CD14-positive monocyte (primary cell): Measurements from ENCODE around the gene EFHC1. TPM values are rescaled to one million over a fixed set of nuclear protein-coding genes. Genes with fewer than 3 reads are reported as not detected.

Source experiments
- DNase-seq, 3 donors: peaks; one replicate each; pipeline ENCODE4 v3.0.0-alpha.2; 2011 to 2022
- H2AFZ ChIP-seq: 2 replicates; pipeline ENCODE4 v1.6.0; 2012; ENCODE audit warnings: mild to moderate bottlenecking, low read depth, low read length, inconsistent platforms; ENCODE audit not compliant: insufficient read depth, poor library complexity, severe bottlenecking
- H3K27ac ChIP-seq, 2 donors: 1 replicate in 1 of 2; 2 replicates in 1 of 2; pipeline ENCODE4 v1.5.1; 2012 to 2013; ENCODE audit warnings: low read length in 2 of 2, control low read depth in 1 of 2, inconsistent platforms in 1 of 2, low read depth in 1 of 2, mild to moderate bottlenecking in 1 of 2
- H3K27me3 ChIP-seq, 2 donors: one replicate each; pipeline versions ENCODE4 v1.6.0 to v1.6.1; 2011 to 2013; ENCODE audit warnings: low read length in 2 of 2; ENCODE audit not compliant: control insufficient read depth in 2 of 2, insufficient read depth in 2 of 2
- H3K36me3 ChIP-seq, 2 donors: replicated peaks in 1 of 2; 1 replicate in 1 of 2; 2 replicates in 1 of 2; pipeline versions ENCODE4 v1.5.1 to v1.6.1; 2012 to 2013; ENCODE audit warnings: low read length in 2 of 2, control low read depth in 1 of 2, inconsistent platforms in 1 of 2, mild to moderate bottlenecking in 1 of 2; ENCODE audit not compliant: insufficient read depth in 2 of 2, control insufficient read depth in 1 of 2
- H3K4me1 ChIP-seq, 2 donors: 1 replicate in 1 of 2; 2 replicates in 1 of 2; pipeline versions ENCODE4 v1.5.1 to v1.6.1; 2012 to 2013; ENCODE audit warnings: low read length in 2 of 2, control low read depth in 1 of 2, inconsistent platforms in 1 of 2, mild to moderate bottlenecking in 1 of 2, moderate library complexity in 1 of 2; ENCODE audit not compliant: insufficient read depth in 2 of 2, control insufficient read depth in 1 of 2
- H3K4me2 ChIP-seq: replicated peaks from 2 replicates; pipeline ENCODE3; 2012; ENCODE audit warnings: low read length, moderate library complexity, mild to moderate bottlenecking; ENCODE audit not compliant: poor library complexity, severe bottlenecking; ENCODE audit errors: extremely low read depth
- H3K4me3 ChIP-seq, 3 experiments: fragments of 200-600 bp in 1 of 3; sonication (generic) in 1 of 3; replicated peaks in 1 of 3; 1 replicate in 2 of 3; 2 replicates in 1 of 3; pipeline ENCODE4 v1.5.1; 2011 to 2013; ENCODE audit warnings: low read length in 3 of 3, mild to moderate bottlenecking in 3 of 3, control low read depth in 2 of 3, low read depth in 2 of 3, inconsistent platforms in 1 of 3, moderate library complexity in 1 of 3
- H3K79me2 ChIP-seq: 2 replicates; pipeline ENCODE4 v1.6.0; 2012; ENCODE audit warnings: mild to moderate bottlenecking, control low read depth, inconsistent platforms, low read length, moderate library complexity; ENCODE audit not compliant: insufficient read depth
- H3K9ac ChIP-seq: 2 replicates; pipeline ENCODE4 v1.6.0; 2017; ENCODE audit warnings: low read length, mild to moderate bottlenecking; ENCODE audit not compliant: insufficient read depth, poor library complexity, severe bottlenecking
- H3K9me3 ChIP-seq, 2 donors: replicated peaks in 1 of 2; 1 replicate in 1 of 2; 2 replicates in 1 of 2; pipeline versions ENCODE4 v1.5.1 to v1.6.1; 2012 to 2013; ENCODE audit warnings: low read length in 2 of 2, control low read depth in 1 of 2; ENCODE audit not compliant: control insufficient read depth in 1 of 2, insufficient read depth in 1 of 2
- H4K20me1 ChIP-seq: 2 replicates; pipeline ENCODE4 v1.6.0; 2012; ENCODE audit warnings: mild to moderate bottlenecking, low read length, control low read depth, moderate library complexity; ENCODE audit not compliant: insufficient read depth
- H3K27ac Mint-ChIP-seq, 7 donors: one replicate each; pipeline ENCODE4 v1.8.0; 2020; ENCODE audit warnings: mild to moderate bottlenecking in 7 of 7, mixed read lengths in 7 of 7, moderate library complexity in 6 of 7, inconsistent platforms in 2 of 7
- H3K27me3 Mint-ChIP-seq, 3 donors: one replicate each; pipeline ENCODE4 v1.8.0; 2021 to 2022; ENCODE audit warnings: low read depth in 3 of 3, mild to moderate bottlenecking in 3 of 3, mixed read lengths in 3 of 3, moderate library complexity in 3 of 3, inconsistent platforms in 1 of 3
- H3K36me3 Mint-ChIP-seq, 2 donors: one replicate each; pipeline ENCODE4 v1.8.0; 2020; ENCODE audit warnings: mixed read lengths in 2 of 2, inconsistent platforms in 1 of 2, mild to moderate bottlenecking in 1 of 2
- H3K4me1 Mint-ChIP-seq: one replicate; pipeline ENCODE4 v1.8.0; 2020; ENCODE audit warnings: mild to moderate bottlenecking, mixed read lengths
- H3K4me3 Mint-ChIP-seq, 2 donors: one replicate each; pipeline ENCODE4 v1.8.0; 2020; ENCODE audit warnings: mild to moderate bottlenecking in 2 of 2, mixed read lengths in 2 of 2, moderate library complexity in 1 of 2
- H3K9me3 Mint-ChIP-seq, 7 donors: one replicate each; pipeline ENCODE4 v1.8.0; 2020 to 2022; ENCODE audit warnings: mixed read lengths in 7 of 7, mild to moderate bottlenecking in 6 of 7, moderate library complexity in 6 of 7, inconsistent platforms in 2 of 7
- CTCF ChIP-seq: fragments of 200-600 bp; IDR thresholded peaks from one replicate; pipeline ENCODE4 v1.8.0; 2022; ENCODE audit warnings: antibody characterized with exemption, mild to moderate bottlenecking
- WGBS: methylation state at CpG from one replicate; pipeline ENCODE4 v1.1.5; 2013; ENCODE audit warnings: missing lambda C conversion rate; ENCODE audit not compliant: insufficient coverage; 5-methylcytosine and 5-hydroxymethylcytosine counted together
- intact Hi-C, 2 donors: fragments of 100-400 bp; cut with micrococcal nuclease; formaldehyde crosslinking; loops; one replicate each; pipeline versions ENCODE4 v1.15.0 to v1.15.1; 2023
- polyA plus RNA-seq, 3 donors: library from polyadenylated mRNA; depleted of rRNA in 1 of 3; unstranded in 2 of 3; stranded (reverse) in 1 of 3; fragments of 300-500 nt in 2 of 3; fragments of >200 nt in 1 of 3; fragmentation: Illumina TruSeq in 2 of 3; gene quantifications; 1 replicate in 2 of 3; 2 replicates in 1 of 3; pipeline ENCODE4 v1.2.3, GENCODE V29; 2012 to 2021

EFHC1 gene
- polyA plus RNA-seq, 3 donors: 0.30 to 13.5 (median 2.3) TPM

GRCh38 chr6:52532457-52532856, 112.3 kb downstream of the EFHC1 start:
- peaks cover 13% of the 10 kb centered on the region for H3K79me2 ChIP-seq
- DNase-seq: no peak
- no peaks in the 10 kb centered on the region for H3K9me3 Mint-ChIP-seq
- peaks cover 0 to 2% (median 0%) of the 10 kb centered on the region in 3 donors for H3K27me3 Mint-ChIP-seq
- no peak overlapping the region for H3K4me3 ChIP-seq
- peaks cover 14 to 71% of the 10 kb centered on the region in 2 donors for H3K36me3 ChIP-seq
- no peak overlapping the region for H3K4me2 ChIP-seq
- no peaks in the 10 kb centered on the region for H3K27me3 ChIP-seq
- no peaks in the 10 kb centered on the region for H3K9me3 ChIP-seq
- WGBS: no CpG with 5 or more reads among the region's 2 CpGs
- peaks cover 4% of the 10 kb centered on the region for H3K4me1 Mint-ChIP-seq
- H3K27ac ChIP-seq: no peak overlapping the region
- no peak for TF ChIP-seq CTCF
- intact Hi-C loops: no loop called here
- H3K4me1 ChIP-seq: no peaks in the 10 kb centered on the region
- H2AFZ ChIP-seq: no peak overlapping the region
- H4K20me1 ChIP-seq: peaks cover 13% of the 10 kb centered on the region
- no peak overlapping the region for H3K9ac ChIP-seq
- H3K36me3 Mint-ChIP-seq: peaks cover 31 to 56% of the 10 kb centered on the region in 2 donors
- no peak overlapping the region for H3K4me3 Mint-ChIP-seq
- H3K27ac Mint-ChIP-seq: no peak overlapping the region

GRCh38 chr6:52533491-52533890, 113.3 kb downstream of the EFHC1 start:
- Histone ChIP-seq H2AFZ (no peak overlapping the region), H3K9ac (no peak overlapping the region), H3K4me2 (no peak overlapping the region), H3K27ac (peak overlapping the region in 1 of 2 donors; percentile 14), H3K79me2 (peaks cover 22% of the 10 kb centered on the region), H3K9me3 (no peaks in the 10 kb centered on the region), H3K36me3 (peaks cover 14 to 66% of the 10 kb centered on the region in 2 donors), H4K20me1 (peaks cover 23% of the 10 kb centered on the region), H3K27me3 (no peaks in the 10 kb centered on the region), H3K4me3 (no peak overlapping the region), H3K4me1 (no peaks in the 10 kb centered on the region)
- no peak for TF ChIP-seq CTCF
- Mint-ChIP-seq H3K27me3 (peaks cover 0 to 1% (median 0%) of the 10 kb centered on the region in 3 donors), H3K27ac (peak overlapping the region in 2 of 7 donors; percentile 42 to 46), H3K4me1 (peaks cover 13% of the 10 kb centered on the region), H3K9me3 (no peaks in the 10 kb centered on the region), H3K4me3 (no peak overlapping the region), H3K36me3 (peaks cover 31 to 54% of the 10 kb centered on the region in 2 donors)
- intact Hi-C loops: no loop called here
- no peak for DNase-seq
- no CpG with 5 or more reads among the region's 2 CpGs for WGBS
